Fibroblast of gingiva (primary cell): ENCODE results near the gene FOXK1.
"Not testable (repeated sequence)": the region's sequence is repeated elsewhere in the genome, so short reads cannot be mapped to it uniquely, and the experiment has no call there.

ENCODE experiments used
- DNase-seq: peaks from one replicate; pipeline ENCODE4 v3.0.0-alpha.2; 2011; ENCODE audit warnings: low read depth

Gene FOXK1

GRCh38 chr7:4800926-4801838 is 119.1 kb downstream of the FOXK1 start:
- DNase-seq: no peak

GRCh38 chr7:4801839-4802231 is 119.7 kb downstream of the FOXK1 start:
- DNase-seq: no peak

GRCh38 chr7:4802577-4802976 is 120.5 kb downstream of the FOXK1 start:
- DNase-seq: not testable (repeated sequence)

GRCh38 chr7:4803397-4804241 is 121.5 kb downstream of the FOXK1 start:
- DNase-seq: no peak

- no peak for DNase-seq
These were observed 123.3 kb downstream of the FOXK1 start for GRCh38 chr7:4805110-4805983.

- no peak for DNase-seq
These were observed 123.8 kb downstream of the FOXK1 start for GRCh38 chr7:4805984-4806300.

- no peak for DNase-seq
These were observed 125.0 kb downstream of the FOXK1 start for GRCh38 chr7:4806983-4807597.

- DNase-seq: no peak
These were observed 125.5 kb downstream of the FOXK1 start for GRCh38 chr7:4807598-4808016.

GRCh38 chr7:4808026-4808425 is 125.9 kb downstream of the FOXK1 start:
- DNase-seq: no peak

- no peak for DNase-seq
These were observed 126.5 kb downstream of the FOXK1 start for GRCh38 chr7:4808565-4808964.

- DNase-seq: no peak
These were observed 127.0 kb downstream of the FOXK1 start for GRCh38 chr7:4809091-4809591.

GRCh38 chr7:4809666-4810065 is 127.6 kb downstream of the FOXK1 start:
- DNase-seq: no peak

- no peak for DNase-seq
These were observed 132.3 kb downstream of the FOXK1 start for GRCh38 chr7:4814433-4814832.

GRCh38 chr7:4815121-4815520 is 133.0 kb downstream of the FOXK1 start:
- DNase-seq: no peak

GRCh38 chr7:4815609-4816418 is 133.7 kb downstream of the FOXK1 start:
- no peak for DNase-seq

GRCh38 chr7:4816419-4817080 is 134.5 kb downstream of the FOXK1 start:
- DNase-seq: no peak

- DNase-seq: no peak
These were observed 135.2 kb downstream of the FOXK1 start for GRCh38 chr7:4817178-4817901.

- DNase-seq: no peak
These were observed 136.1 kb downstream of the FOXK1 start for GRCh38 chr7:4818000-4818794.
